ENCODE data around the gene DNASE2B. TPM values are rescaled to one million over a fixed set of nuclear protein-coding genes. Genes with fewer than 3 reads are reported as not detected.

Gene DNASE2B
- total RNA-seq, 1 donor, result not detected

- peak; percentile 56 for DNase-seq (ENCODE audit: low read depth)
- TF ChIP-seq, protein P1, sequence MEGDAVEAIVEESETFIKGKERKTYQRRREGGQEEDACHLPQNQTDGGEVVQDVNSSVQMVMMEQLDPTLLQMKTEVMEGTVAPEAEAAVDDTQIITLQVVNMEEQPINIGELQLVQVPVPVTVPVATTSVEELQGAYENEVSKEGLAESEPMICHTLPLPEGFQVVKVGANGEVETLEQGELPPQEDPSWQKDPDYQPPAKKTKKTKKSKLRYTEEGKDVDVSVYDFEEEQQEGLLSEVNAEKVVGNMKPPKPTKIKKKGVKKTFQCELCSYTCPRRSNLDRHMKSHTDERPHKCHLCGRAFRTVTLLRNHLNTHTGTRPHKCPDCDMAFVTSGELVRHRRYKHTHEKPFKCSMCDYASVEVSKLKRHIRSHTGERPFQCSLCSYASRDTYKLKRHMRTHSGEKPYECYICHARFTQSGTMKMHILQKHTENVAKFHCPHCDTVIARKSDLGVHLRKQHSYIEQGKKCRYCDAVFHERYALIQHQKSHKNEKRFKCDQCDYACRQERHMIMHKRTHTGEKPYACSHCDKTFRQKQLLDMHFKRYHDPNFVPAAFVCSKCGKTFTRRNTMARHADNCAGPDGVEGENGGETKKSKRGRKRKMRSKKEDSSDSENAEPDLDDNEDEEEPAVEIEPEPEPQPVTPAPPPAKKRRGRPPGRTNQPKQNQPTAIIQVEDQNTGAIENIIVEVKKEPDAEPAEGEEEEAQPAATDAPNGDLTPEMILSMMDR (IDR thresholded peaks at IDR 0.05; ENCODE audit: insufficient read depth, low read length), result no peak
- H3K4me3 ChIP-seq (ENCODE audit: low read depth, low read length), result no peak overlapping the region
Observed at GRCh38 chr1:84382127-84382526, 16.2 kb upstream of the DNASE2B start.

DNA sequence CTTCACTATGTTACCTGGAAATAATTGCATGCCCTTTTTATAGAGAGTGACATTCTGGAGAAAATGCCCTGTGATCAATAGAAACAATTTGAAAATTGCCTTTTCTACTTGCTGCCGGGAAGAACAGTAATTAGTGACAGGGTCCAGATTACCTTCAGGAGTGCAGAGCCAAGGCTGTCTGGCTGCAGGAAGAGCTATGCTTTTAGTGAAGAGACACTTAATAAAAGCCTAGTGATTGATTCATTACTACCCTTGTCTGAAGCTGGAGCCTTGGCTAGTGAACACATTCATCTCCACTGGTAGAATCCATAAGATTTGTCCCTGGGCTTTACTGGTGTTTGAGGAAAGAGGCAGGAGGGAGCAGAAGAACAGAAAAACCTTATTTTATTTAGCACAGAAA is 12.9 kb upstream of the DNASE2B start:
- TF ChIP-seq, protein P1 (IDR thresholded peaks at IDR 0.05; ENCODE audit: insufficient read depth, low read length), result no peak
- DNase-seq (ENCODE audit: low read depth), result no peak
- H3K4me3 ChIP-seq (ENCODE audit: low read depth, low read length), result no peak overlapping the region

DNA sequence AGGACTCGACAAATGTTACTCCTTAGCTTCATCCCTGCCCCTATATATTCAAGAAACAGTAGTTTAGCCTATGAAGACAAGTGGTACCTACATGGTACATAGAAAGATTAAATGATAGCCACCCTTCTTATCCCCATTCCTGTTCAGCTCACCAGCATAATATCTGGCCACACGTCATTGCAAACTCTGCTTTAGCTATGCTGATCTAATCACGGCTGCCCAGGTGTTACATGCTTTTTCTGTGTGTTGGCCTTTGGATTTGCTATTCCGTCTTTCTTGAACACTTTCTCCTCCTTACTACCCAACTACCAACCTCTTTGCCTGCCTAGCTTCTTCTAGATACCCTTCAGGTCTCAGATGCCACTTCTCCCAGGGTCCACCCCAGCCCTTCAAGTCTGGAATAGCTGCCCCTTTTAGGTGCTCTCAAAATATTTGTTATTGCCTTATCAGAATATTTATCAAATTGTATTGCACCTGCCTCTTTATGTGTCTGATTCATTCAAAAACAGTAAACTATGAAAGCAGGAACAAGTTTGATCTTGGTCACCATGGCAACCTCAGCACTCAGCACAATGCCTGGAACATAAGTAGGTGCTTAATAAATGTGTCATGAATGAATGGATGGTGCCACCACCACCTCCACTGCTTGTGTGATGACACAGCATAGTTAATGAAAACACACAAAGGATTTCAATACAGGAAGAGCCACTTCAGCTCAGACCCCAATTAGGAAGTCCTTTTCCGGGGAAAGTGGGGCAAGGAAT is 11.4 kb upstream of the DNASE2B start:
- no peak overlapping the region for H3K4me3 ChIP-seq (ENCODE audit: low read depth, low read length)
- DNase-seq (ENCODE audit: low read depth), result no peak

GRCh38 chr1:84387480-84388163 is 10.7 kb upstream of the DNASE2B start:
- no peak overlapping the region for H3K4me3 ChIP-seq (ENCODE audit: low read depth, low read length)
- no peak for DNase-seq (ENCODE audit: low read depth)
- TF ChIP-seq, protein P1 (IDR thresholded peaks at IDR 0.05; ENCODE audit: insufficient read depth, low read length), result no peak

More for the DNA sequence above, 11.4 kb upstream of the DNASE2B start:
- TF ChIP-seq, protein P1 (IDR thresholded peaks at IDR 0.05; ENCODE audit: insufficient read depth, low read length), result no peak

GRCh38 chr1:84390226-84390625 is 8.1 kb upstream of the DNASE2B start:
- DNase-seq (ENCODE audit: low read depth), result no peak
- TF ChIP-seq, protein P1 (IDR thresholded peaks at IDR 0.05; ENCODE audit: insufficient read depth, low read length), result no peak
- no peak overlapping the region for H3K4me3 ChIP-seq (ENCODE audit: low read depth, low read length)

DNA sequence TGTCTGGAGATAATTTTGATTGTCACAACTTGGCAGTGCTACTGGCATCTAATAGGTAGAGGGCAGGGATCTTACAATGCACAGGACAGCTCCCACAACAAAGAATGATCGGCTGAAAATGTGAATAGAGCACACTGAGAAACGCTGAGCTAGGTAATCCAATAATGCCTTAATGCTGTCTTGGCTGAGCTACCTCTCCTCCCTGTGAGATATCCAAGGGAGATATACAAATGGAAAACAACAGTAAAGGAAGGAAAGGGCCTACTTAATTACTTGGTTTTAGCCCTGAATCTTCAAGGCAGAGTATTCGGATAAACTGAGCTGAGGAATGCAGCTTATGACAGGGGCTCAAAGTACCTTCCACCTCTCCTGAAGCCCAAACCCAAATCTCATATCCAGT is 2.9 kb downstream of the DNASE2B start:
- TF ChIP-seq, protein P1 (IDR thresholded peaks at IDR 0.05; ENCODE audit: insufficient read depth, low read length), result no peak
- no peak overlapping the region for H3K4me3 ChIP-seq (ENCODE audit: low read depth, low read length)
- no peak for DNase-seq (ENCODE audit: low read depth)

Data from fibroblast of the aortic adventitia (primary cell).